Epithelial cell of prostate (primary cell): Measurements from ENCODE around the gene ENKD1.
A peak's percentile ranks its signal among the peaks of the same experiment; 100 is the strongest.

Experiments used
- DNase-seq: peaks from one replicate; pipeline ENCODE4 v3.0.0-alpha.2; 2011; ENCODE audit warnings: low read depth, low spot score
- H3K27ac ChIP-seq: fragments of 450-650 bp; 2 replicates; pipeline ENCODE4 v1.5.1; 2017; ENCODE audit warnings: mild to moderate bottlenecking

The ENKD1 gene

DNA sequence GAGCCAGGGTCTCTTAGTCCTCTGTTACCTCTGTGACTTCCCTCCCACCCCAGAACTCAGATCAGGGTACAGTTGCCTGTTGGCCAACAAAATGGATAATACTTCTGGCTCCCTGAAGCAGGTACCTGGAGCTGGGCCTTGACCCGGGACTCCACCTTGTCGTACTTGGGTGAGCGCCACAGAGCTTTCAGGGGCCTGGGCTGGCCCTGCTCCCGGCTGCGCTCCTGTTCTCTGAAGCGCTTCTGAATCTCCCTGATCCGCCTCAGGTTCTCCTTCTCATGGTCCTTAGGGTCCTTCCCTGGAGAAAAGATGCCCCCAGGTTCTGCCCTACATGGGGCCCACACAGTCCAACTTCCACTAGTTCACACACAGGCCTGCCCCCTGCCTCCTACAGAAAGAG lies 1.7 kb downstream of the ENKD1 start:
- H3K27ac ChIP-seq: no peak overlapping the region
- no peak for DNase-seq

DNA sequence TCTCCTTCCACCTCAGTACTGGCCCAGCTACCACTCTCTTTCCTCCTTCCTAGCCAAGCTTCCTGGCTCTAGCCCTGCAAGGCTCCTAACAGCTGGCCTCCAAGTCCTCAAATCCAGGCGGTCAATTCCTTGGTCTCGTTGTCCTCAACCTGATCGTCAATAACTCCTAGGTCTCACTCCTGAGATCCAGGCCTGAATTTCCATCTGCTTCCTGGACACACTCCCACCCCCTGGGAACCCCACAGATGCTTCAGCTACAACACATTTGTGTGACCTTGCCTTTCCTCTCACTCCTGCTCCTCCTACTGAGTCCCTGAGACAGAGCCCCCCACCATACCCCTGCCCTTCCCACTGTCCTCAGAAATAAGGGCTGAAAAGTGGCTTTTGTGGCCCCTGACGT lies 2.3 kb downstream of the ENKD1 start:
- H3K27ac ChIP-seq: no peak overlapping the region
- DNase-seq: no peak

DNA sequence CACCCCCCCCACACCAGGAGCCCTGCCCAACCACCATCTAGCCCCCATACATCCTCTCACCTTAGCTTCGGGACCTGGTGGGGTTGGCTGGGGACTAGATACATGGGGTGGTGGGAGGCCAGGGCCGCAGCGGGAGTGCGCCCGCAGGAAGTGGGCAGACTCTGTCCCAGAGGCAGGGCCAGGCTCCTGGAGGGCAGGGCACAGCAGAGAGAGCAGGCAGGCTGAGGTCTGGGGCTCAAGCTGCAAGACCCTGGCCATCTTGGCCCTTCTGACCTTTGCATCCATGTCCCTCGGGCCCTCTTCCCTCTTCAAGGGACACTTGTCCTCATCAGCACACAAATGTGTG lies 2.7 kb downstream of the ENKD1 start:
- DNase-seq: no peak

DNA sequence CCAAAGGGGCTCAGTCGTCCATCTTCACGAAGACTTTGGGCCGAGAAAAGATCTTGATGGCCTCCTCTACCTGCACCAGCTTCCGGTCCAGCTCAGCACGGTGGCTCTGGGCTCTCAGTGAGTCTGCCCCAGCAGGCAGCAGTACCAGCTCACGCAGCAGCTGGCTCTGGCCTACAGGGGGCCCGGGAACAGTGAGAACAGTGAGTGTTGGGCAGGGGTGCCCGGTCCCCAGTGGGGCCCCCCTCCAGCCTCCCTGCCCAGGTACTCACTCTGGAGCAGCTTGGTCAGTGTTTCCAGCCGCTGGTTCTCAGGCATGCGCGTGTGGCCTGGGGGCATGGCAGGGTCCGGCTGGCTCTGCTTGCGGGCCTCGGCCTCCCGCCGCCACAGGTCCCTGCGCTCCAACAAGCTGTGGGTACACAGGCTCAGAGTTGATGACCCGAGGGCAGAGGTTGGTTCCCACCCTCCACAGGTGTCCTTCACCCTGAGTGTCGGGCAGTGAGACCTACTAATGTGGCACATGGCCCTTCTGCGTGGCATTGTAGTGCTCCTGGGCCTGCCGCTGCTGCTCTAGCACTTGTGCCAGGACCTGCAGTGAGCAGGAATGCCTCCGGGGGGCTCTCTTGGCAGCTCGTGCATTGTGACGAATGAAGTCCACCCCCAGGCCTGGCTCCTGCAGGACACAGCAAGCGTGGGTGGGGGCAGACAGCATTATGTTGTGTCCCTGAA lies 3.2 kb downstream of the ENKD1 start:
- H3K27ac ChIP-seq: no peak overlapping the region
- no peak for DNase-seq

More for the DNA sequence above, 2.7 kb downstream of the ENKD1 start:
- H3K27ac ChIP-seq: no peak overlapping the region

DNA sequence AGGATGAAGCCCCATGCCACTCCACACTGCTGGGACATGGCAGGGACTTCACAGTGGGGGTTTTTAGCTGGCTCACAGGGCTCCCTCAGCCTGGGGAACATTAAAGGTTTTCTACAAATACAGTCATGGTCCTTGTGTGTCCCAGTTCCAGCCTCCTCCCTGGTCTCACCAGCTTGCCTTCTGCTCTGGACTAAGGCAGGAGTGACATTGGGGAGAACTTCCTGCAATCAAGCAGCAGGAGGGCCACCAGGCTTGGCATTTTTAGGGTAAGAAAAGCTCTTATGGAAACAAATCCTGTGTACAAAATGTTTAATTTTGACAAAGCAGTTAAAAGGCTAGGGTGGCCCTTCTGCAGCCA lies 3.9 kb downstream of the ENKD1 start:
- DNase-seq: no peak
- H3K27ac ChIP-seq: no peak overlapping the region

DNA sequence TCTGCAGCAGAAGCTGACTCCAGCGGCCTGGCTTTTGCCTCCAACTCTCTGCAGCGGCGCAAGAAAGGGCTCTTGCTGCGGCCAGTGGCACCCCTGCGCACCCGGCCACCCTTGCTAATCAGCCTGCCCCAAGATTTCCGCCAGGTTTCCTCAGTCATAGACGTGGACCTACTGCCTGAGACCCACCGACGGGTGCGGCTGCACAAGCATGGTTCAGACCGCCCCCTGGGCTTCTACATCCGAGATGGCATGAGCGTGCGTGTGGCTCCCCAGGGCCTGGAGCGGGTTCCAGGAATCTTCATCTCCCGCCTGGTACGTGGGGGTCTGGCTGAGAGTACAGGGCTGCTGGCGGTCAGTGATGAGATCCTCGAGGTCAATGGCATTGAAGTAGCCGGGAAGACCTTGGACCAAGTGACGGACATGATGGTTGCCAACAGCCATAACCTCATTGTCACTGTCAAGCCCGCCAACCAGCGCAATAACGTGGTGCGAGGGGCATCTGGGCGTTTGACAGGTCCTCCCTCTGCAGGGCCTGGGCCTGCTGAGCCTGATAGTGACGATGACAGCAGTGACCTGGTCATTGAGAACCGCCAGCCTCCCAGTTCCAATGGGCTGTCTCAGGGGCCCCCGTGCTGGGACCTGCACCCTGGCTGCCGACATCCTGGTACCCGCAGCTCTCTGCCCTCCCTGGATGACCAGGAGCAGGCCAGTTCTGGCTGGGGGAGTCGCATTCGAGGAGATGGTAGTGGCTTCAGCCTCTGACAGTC lies 4.5 kb downstream of the ENKD1 start:
- no peak for DNase-seq
- H3K27ac ChIP-seq: no peak overlapping the region

DNA sequence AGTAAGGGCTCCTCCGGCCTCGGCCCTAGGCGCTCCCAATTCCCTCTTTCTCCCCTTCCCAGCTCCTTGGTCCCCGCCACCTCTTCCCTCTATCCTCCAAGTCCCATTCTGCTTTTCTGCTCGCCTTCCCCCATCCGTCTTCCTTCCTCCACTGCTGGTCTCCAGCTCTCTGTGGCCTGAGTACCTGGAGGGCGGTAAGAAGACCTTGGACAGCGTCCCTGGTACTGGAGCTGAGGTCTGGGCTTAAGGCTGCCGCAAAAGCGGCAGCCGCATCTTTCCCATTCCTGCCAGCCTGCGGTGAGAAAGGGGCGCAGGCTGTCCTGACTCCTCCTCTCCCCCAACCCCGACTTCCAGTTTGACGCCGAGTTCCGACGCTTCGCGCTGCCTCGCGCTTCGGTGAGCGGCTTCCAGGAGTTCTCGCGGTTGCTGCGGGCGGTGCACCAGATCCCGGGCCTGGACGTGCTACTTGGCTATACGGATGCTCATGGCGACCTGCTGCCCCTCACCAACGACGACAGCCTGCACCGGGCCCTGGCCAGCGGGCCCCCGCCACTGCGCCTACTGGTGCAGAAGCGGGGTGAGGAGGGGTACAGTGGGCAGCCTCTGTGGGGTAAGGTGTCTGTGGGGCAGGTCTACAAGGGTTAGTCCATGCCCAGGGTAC lies 5.3 kb downstream of the ENKD1 start:
- DNase-seq: no peak
- H3K27ac ChIP-seq: peak overlapping the region; percentile 60

DNA sequence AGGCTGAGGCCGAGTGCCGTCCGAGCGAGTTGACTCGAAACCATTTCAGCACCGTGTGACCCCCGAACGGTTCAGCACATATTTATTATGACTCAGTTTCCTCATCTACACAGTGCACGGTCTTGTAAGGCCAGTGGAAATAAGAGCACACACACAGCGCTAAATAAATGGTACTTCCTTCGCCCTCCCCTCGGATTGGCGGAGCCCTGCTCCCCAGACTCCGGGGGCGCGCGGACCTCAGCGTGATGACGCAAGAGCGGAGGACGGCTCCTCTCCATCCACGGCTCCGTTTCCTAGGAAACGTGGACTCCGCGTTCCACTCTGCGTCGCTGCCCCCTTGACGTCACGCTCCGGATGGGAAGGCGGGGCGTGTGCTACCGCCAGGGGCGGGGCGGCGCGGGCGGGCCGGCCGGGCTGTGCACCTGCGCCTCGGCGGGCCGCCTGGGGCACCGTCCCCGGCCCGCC lies 6.0 kb downstream of the ENKD1 start, which contains the start of gene PARD6A:
PARD6A (plus strand) TSS at position 397 of the 465 bp plus-strand sequence. CDS start 79 bp downstream, outside the sequence.
- H3K27ac ChIP-seq: peak within 1 kb of the TSS; percentile 60
- peak; percentile 41 for DNase-seq

DNA sequence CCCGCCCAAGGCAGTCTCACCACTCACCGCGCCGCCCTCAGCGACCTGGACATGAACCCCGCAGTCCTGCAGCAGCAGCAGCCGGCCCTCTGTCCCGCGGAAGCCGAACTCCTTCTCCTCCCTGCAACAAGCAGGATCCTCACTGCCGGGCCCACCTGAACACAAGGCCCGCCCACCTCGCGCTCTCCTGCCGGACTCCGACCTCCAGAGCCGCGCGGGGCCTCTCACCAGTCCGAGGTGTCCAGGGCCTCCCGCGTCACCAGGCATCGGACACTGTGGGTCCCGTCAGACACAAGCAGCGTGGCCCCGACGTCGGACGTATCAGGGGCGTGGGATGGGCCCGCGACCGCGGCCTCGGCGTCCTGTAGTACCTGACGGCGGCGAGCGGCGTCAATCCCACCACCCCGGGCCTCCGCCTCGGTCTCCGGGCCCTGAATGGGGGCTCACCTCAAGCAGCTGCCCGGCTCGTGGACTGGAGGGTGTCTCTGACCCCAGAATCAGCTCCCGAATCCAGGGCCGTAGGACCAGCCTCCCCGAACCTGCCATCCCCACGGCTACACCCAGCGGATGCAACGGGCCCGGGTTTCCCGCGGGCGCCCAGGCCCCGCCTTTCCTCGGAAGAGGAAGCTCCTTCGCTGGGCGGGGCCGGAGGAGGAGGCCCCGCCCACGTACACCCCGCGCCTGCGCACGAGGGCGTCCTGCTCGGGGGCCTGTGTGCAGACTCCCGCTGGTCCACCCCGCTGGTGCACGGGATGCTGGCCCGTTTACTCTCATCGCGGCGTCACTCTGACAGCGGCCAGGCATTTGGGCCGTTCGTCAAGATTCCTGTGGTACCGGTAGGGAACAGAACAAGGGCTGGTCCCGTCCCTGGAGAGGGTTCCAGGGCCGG lies 6.6 kb downstream of the ENKD1 start, which contains the start of gene ACD:
ACD (minus strand) TSS at position 586 of the 889 bp plus-strand sequence; CDS start at position 546, 40 bp downstream.
- peak; percentile 26 for DNase-seq

DNA sequence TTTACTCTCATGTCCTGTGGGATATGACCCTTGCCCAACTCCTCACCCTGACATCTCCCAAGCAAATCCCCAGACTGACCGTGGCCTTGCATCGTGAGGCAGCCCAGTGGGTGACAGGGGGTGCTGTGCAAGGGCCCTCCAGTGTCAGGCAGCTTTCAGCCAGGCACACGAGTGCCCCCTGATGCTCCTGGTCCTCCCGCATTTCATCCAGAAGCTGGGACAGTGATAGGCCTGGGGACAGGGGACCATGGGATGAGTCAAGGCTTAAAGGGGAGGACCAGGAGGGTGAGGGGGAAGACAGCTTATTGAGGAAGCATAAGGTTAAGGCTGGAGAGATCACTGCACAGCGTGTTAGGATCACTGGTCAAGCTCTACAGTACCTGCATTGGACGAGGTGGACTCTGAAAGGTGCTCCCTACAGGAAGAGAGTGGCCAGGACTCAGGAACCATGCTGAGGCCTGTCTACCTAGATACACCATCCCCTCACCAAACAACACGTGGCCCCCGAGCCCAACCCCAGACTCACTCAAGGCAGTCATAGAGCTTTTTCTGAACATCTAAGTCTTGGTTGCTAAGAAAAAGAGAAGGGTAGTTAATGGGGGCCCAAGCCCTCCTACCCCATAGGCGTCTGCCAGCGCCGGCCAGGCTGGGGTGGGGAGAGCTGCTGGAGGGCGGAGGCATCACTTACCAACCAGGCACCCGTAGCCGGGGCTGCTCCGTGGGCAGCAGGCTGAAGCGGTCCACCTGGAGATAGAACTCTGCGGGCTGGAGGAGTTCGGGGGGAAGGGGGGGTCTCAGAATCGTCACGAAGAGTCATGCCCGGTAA lies 7.5 kb downstream of the ENKD1 start:
- no peak for DNase-seq
- no peak overlapping the region for H3K27ac ChIP-seq

More for the DNA sequence above, 6.6 kb downstream of the ENKD1 start, which contains the start of gene ACD:
- peak within 1 kb of the TSS; percentile 60 for H3K27ac ChIP-seq

DNA sequence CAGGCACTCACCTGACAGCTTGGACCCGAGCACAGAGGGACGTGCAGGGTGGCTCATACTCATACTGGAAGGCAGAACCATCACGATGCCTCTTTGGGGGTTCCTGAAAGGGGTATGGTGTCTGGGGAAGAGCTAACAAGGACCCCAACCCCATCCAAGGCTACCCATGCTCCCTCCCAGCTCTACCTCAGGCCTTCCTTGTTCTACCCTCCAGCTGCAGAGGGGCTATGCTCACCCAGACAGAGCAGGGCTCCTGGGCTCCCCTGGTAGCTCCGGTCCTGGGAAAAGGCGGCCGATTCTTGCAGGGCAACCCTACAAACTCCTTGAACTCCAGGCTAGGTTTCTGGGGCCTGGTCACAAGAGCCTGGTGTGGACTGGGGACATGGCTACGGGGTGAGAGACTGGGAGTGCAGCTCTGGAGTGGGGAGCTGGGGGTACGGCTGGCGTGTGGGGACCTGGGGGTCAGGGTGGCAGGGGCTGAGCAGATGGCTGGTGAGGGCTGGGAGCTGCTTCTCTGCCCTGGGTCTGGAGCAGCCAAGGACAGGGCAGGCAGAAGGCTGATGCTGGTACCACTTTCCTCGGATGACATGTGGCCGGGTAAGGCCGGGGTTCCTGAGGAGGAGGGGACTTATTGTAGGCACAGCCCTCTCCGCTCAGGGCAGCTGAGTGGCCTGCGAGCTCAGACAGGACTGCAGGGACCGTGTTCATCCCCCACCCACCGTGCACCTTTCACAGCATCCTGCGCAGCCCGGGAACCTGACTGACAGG lies 8.6 kb downstream of the ENKD1 start:
- H3K27ac ChIP-seq: no peak overlapping the region

DNA sequence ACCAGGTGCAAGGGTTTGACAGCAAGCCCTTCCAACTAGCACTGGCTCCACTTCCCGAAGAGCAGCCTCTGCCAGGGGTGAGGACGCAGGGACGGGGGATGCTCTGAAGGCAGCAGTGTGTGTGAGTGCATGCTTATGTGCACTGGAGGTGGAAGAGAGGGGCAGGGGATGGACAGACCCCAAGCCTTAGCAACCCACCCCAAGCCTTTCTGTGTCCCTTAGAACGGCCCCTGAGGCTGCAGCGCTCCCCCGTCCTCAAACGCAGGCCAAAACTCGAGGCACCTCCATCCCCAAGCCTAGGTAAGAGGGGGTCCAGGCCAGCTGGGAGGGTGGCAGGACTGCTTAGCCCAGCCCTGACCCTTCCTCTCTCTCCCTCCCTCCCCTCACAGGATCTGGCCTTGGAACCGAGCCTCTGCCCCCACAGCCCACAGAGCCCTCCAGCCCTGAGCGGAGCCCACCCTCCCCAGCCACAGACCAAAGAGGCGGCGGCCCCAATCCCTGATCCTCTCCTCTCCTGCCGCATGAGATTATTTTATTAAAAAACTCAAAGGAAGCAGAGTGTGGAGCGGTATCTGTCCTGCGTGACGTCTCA lies 9.4 kb downstream of the ENKD1 start:
- no peak overlapping the region for H3K27ac ChIP-seq
- DNase-seq: no peak

More for the DNA sequence above, 8.6 kb downstream of the ENKD1 start:
- no peak for DNase-seq

DNA sequence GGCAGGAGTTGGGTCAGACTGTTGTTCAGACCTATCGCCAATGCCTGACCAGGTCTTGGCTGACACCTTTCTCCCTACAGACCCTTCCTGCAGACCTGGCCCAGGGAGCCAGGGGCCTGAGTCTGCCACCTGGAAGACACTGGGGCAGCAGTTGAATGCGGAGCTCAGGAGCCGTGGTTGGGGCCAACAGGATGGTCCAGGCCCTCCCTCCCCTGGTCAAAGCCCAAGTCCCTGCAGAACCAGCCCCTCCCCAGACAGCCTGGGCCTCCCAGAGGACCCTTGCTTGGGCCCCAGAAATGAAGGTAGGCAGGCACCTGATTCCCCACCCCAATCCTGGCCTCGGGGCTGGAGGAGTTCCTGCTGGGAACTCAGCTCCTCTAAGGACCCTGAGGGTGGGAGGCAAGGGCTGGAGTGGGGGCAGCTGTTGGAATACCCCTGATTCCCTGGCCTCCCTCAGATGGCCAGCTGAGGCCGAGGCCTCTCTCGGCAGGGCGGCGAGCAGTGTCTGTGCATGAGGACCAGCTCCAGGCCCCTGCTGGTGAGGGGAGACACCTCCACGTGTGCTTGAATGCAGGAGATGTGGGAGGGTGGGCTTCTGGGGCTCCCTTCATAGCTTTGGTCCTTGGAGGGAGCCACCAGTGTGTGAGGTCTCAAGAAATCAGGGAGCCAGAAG lies 10.1 kb downstream of the ENKD1 start:
- no peak for DNase-seq
- H3K27ac ChIP-seq: no peak overlapping the region

DNA sequence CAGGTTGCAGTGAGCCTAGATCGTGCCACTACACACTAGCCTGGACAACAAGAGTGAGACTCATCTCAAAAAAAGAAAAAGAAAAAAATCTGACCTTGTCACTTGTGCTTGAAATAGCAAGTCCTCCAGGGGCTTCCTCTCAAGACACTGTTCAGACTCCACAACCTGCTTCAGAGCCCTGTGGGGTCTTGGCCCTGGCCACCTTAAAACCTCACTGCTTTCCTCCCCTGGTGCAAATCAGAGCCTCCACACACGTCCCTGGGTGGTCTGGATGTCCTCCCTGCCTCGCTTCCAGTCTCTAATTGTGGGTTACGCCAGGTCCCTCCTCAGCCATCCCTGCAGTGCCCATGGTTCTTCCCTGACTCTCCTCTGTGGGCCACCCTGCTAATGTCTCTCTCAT lies 11.2 kb downstream of the ENKD1 start:
- no peak overlapping the region for H3K27ac ChIP-seq
- no peak for DNase-seq

DNA sequence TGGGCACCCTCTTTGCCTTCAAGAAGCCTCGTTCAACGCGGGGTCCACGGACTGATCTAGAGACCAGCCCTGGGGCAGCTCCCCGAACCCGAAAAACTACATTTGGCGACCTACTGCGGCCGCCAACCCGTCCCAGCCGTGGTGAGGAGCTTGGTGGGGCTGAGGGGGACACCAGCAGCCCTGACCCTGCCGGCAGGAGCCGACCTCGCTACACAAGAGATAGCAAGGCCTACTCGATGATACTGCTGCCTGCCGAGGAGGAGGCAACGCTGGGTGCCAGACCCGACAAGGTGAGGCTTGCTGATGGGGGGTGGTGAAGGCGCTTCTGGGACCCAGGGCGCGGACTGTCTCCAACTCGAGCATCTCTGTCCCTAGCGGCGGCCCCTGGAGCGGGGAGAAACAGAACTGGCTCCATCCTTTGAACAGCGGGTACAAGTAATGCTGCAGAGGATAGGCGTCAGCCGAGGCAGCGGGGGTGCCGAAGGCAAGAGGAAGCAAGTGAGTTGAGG lies 12.1 kb downstream of the ENKD1 start:
- no peak for DNase-seq
- H3K27ac ChIP-seq: no peak overlapping the region

DNA sequence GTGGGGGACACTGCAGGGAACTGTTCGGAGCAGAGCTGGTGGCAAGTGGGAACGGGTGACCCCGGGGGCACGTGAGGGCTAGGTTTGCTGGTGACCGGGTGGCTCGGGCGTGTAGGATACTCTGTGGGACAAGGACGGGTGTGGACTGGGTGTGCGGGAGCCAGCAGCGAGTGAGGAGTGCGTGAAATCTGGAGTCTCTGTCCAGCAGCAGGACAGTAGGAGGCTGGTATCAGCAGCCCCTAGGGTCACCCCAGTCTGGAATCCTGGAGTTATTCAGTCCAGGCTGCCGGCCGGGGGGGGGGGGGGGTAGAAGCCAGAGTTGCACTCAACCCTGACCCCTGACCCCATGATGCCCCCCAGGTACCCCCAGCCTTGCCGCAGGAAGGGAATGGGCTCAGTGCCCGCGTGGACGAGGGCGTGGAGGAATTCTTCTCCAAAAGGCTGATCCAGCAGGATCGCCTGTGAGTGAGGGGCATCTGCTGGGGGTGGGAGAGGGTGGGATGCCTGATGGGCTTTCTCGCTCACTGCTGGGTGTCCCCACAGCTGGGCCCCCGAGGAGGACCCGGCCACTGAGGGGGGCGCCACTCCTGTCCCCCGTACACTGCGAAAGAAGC lies 12.7 kb downstream of the ENKD1 start:
- no peak for DNase-seq
- H3K27ac ChIP-seq: no peak overlapping the region
